ENCODE results near the gene THADA.

GRCh38 chr2:43269074-43269572 lies 326.7 kb downstream of the THADA start:
- no peak for TF ChIP-seq CTCF (IDR thresholded peaks at IDR 0.05)
- no peak for TF ChIP-seq POLR2A (IDR thresholded peaks at IDR 0.05)
- TF ChIP-seq EP300 (IDR thresholded peaks at IDR 0.05), result peak in 2 of 4 donors; percentile 4 to 32
- peak; percentile 45 to 79 (median 64) for TF ChIP-seq POLR2AphosphoS5 (IDR thresholded peaks at IDR 0.05)
